Brain microvascular endothelial cell (primary cell): ENCODE data around the gene ZNF148.

Experiments used
- DNase-seq: peaks from one replicate; pipeline ENCODE4 v3.0.0-alpha.2; 2020
- H3K27ac ChIP-seq: fragments of 250-450 bp; sonication (Bioruptor Pico); 2 replicates; pipeline ENCODE4 v1.5.1; 2020; ENCODE audit warnings: mild to moderate bottlenecking, moderate library complexity
- H3K27me3 ChIP-seq: fragments of 250-450 bp; sonication (Bioruptor Pico); replicated peaks from 2 replicates; pipeline ENCODE4 v1.5.1; 2020; ENCODE audit warnings: mild to moderate bottlenecking
- H3K36me3 ChIP-seq: fragments of 250-450 bp; sonication (Bioruptor Pico); replicated peaks from 2 replicates; pipeline ENCODE4 v1.5.1; 2020; ENCODE audit warnings: mild to moderate bottlenecking
- H3K4me3 ChIP-seq: 2 replicates; pipeline ENCODE4 v1.5.1; 2011; ENCODE audit warnings: low read depth, mild to moderate bottlenecking, control low read depth, low read length, moderate library complexity
- CTCF ChIP-seq: IDR thresholded peaks from 2 replicates; pipeline ENCODE4 v1.5.1; 2011; ENCODE audit warnings: low read depth, mild to moderate bottlenecking, moderate library complexity, low read length, control low read depth, inconsistent platforms; ENCODE audit errors: missing control alignments
- in situ Hi-C: cut with HindIII; loops from 2 replicates; pipeline ENCODE4 v1.10.0; 2017; ENCODE audit warnings: low sequenced_read_pairs, low pct_ligation_motif_present

The ZNF148 gene

GRCh38 chr3:125185805-125186204 lies 189.3 kb downstream of the ZNF148 start:
- Histone ChIP-seq H3K27me3 (no peaks in the 10 kb centered on the region), H3K4me3 (no peak overlapping the region), H3K36me3 (no peaks in the 10 kb centered on the region), H3K27ac (no peak overlapping the region)
- in situ Hi-C loops: no loop called here
- no peak for DNase-seq
- no peak for TF ChIP-seq CTCF

GRCh38 chr3:125179884-125180240 lies 195.3 kb downstream of the ZNF148 start:
- no peak for DNase-seq
- H3K27ac ChIP-seq: no peak overlapping the region
- no peaks in the 10 kb centered on the region for H3K36me3 ChIP-seq
- in situ Hi-C loops: no loop called here
- H3K27me3 ChIP-seq: no peaks in the 10 kb centered on the region
- no peak for TF ChIP-seq CTCF
- H3K4me3 ChIP-seq: no peak overlapping the region

- H3K27ac ChIP-seq: no peak overlapping the region
- TF ChIP-seq CTCF: no peak
- no peaks in the 10 kb centered on the region for H3K36me3 ChIP-seq
- in situ Hi-C loops: no loop called here
- DNase-seq: no peak
- no peak overlapping the region for H3K4me3 ChIP-seq
- H3K27me3 ChIP-seq: no peaks in the 10 kb centered on the region
Measured at GRCh38 chr3:125179143-125179883, 195.8 kb downstream of the ZNF148 start.

- no peak for TF ChIP-seq CTCF
- H3K27ac ChIP-seq: no peak overlapping the region
- H3K27me3 ChIP-seq: no peaks in the 10 kb centered on the region
- H3K36me3 ChIP-seq: no peaks in the 10 kb centered on the region
- DNase-seq: no peak
- in situ Hi-C loops: no loop called here
- H3K4me3 ChIP-seq: no peak overlapping the region
Measured at GRCh38 chr3:125177746-125178145, 197.4 kb downstream of the ZNF148 start.
